Measurements from ENCODE around the gene ANKRD10. TPM values are rescaled to one million over a fixed set of nuclear protein-coding genes. Genes with fewer than 3 reads are reported as not detected.

The ANKRD10 gene
- total RNA-seq, 2 experiments from 2014 or later: 101 to 111 TPM

DNA sequence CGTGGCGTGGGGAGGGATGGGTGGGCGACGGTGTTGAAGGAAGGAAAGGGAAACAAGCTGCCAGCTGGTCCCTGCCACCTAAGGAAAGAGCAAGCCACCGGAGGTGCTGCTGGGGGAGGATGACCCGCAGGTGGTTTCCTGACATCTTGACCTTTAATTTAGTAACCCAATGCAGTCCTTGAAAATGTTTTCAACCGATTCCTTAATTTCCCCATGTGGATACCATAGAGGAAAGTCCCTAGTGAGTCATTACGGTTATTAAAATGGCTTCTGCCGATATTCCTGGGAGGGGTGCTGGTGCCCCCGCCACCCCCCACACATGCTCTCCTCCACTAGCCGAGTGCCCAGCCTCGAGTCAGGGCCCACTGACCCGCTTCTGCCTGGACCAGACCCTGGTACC is 6.3 kb upstream of the ANKRD10 start:
- Mint-ChIP-seq H3K27ac (no peak overlapping the region), H3K4me1 (peaks cover 18% of the 10 kb centered on the region), H3K27me3 (peaks cover 19% of the 10 kb centered on the region), H3K36me3 (ENCODE audit: low read depth) (peaks cover 6% of the 10 kb centered on the region), H3K9me3 (no peaks in the 10 kb centered on the region), H3K4me3 (no peak overlapping the region)
- POLR2A ChIA-PET: no interaction called here
- CTCF ChIA-PET: no interaction called here
- no peak for DNase-seq

- ChIA-PET POLR2A (no interaction called here), CTCF (interaction anchor here (0.5 kb wide), 1 partner anchor 361 kb away, joined by 3 read pairs; no protein-coding TSS in a partner anchor)
- Mint-ChIP-seq H3K9me3 (no peaks in the 10 kb centered on the region), H3K4me1 (peaks cover 23% of the 10 kb centered on the region), H3K4me3 (no peak overlapping the region), H3K27me3 (peaks cover 19% of the 10 kb centered on the region), H3K27ac (no peak overlapping the region), H3K36me3 (ENCODE audit: low read depth) (peaks cover 6% of the 10 kb centered on the region)
- no peak for DNase-seq
Measured at GRCh38 chr13:110920038-110920437, 5.2 kb upstream of the ANKRD10 start.

GRCh38 chr13:110916301-110917142 is 1.7 kb upstream of the ANKRD10 start:
- ChIA-PET CTCF (no interaction called here), POLR2A (no interaction called here)
- Mint-ChIP-seq H3K36me3 (ENCODE audit: low read depth) (peaks cover 6% of the 10 kb centered on the region), H3K4me1 (peaks cover 41% of the 10 kb centered on the region), H3K4me3 (peak overlapping the region; percentile 88), H3K27ac (no peak overlapping the region), H3K27me3 (peaks cover 2% of the 10 kb centered on the region), H3K9me3 (no peaks in the 10 kb centered on the region)
- DNase-seq: no peak

- Mint-ChIP-seq H3K36me3 (ENCODE audit: low read depth) (peaks cover 6% of the 10 kb centered on the region), H3K4me3 (peak overlapping the region; percentile 88)
- CTCF ChIA-PET: interaction anchor here (0.6 to 1.6 kb wide), 21 partner anchors 8 to 340 kb away, joined by 3 to 13 read pairs (median 3); no protein-coding TSS in a partner anchor
Measured at GRCh38 chr13:110915874-110916206, 971 bp upstream of the ANKRD10 start.

GRCh38 chr13:110914331-110915056 is 375 bp downstream of the ANKRD10 start:
- H3K36me3 Mint-ChIP-seq (ENCODE audit: low read depth): peaks cover 15% of the 10 kb centered on the region
- H3K9me3 Mint-ChIP-seq: no peaks in the 10 kb centered on the region
- peak overlapping the region; percentile 88 for H3K4me3 Mint-ChIP-seq
- ChIA-PET POLR2A (interaction anchor here (0.6 to 1.6 kb wide), 5 partner anchors 10 to 1045 kb away, joined by 3 to 4 read pairs (median 3); no protein-coding TSS in a partner anchor), CTCF (interaction anchor here (0.6 to 1.6 kb wide), 16 partner anchors 9 to 378 kb away, joined by 3 to 13 read pairs (median 4); no protein-coding TSS in a partner anchor)
- H3K4me1 Mint-ChIP-seq: peaks cover 52% of the 10 kb centered on the region
- peak overlapping the region; percentile 96 for H3K27ac Mint-ChIP-seq
- DNase-seq: peak; percentile 71
- no peaks in the 10 kb centered on the region for H3K27me3 Mint-ChIP-seq

More at GRCh38 chr13:110915874-110916206, 971 bp upstream of the ANKRD10 start:
- Mint-ChIP-seq H3K27ac (peak overlapping the region; percentile 95), H3K27me3 (no peaks in the 10 kb centered on the region), H3K9me3 (no peaks in the 10 kb centered on the region), H3K4me1 (peaks cover 40% of the 10 kb centered on the region)
- no peak for DNase-seq
- POLR2A ChIA-PET: no interaction called here

DNA sequence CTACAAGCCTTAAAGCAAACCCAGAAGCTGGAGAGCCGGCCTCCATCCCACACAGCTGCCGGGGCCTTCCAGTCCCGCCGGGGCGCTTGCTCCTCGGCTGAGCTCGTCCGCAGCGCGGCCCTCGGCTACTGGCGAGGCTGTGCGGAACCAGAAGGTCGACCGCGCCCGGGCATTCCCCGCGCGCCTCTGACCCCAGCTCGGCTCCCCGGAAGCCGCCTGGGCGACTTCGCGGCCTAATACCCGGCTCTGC is 863 bp downstream of the ANKRD10 start:
- peak overlapping the region; percentile 88 for H3K4me3 Mint-ChIP-seq
- no peaks in the 10 kb centered on the region for H3K9me3 Mint-ChIP-seq
- H3K4me1 Mint-ChIP-seq: peaks cover 56% of the 10 kb centered on the region
- ChIA-PET CTCF (interaction anchor here (1.1 to 1.3 kb wide), 2 partner anchors 9 to 31 kb away, joined by 3 to 6 read pairs; no protein-coding TSS in a partner anchor), POLR2A (interaction anchor here (0.7 to 1.6 kb wide), 2 partner anchors 9 to 273 kb away, joined by 3 to 4 read pairs; no protein-coding TSS in a partner anchor)
- H3K27ac Mint-ChIP-seq: peak overlapping the region; percentile 92
- H3K27me3 Mint-ChIP-seq: no peaks in the 10 kb centered on the region
- no peak for DNase-seq
- H3K36me3 Mint-ChIP-seq (ENCODE audit: low read depth): peaks cover 20% of the 10 kb centered on the region

DNA sequence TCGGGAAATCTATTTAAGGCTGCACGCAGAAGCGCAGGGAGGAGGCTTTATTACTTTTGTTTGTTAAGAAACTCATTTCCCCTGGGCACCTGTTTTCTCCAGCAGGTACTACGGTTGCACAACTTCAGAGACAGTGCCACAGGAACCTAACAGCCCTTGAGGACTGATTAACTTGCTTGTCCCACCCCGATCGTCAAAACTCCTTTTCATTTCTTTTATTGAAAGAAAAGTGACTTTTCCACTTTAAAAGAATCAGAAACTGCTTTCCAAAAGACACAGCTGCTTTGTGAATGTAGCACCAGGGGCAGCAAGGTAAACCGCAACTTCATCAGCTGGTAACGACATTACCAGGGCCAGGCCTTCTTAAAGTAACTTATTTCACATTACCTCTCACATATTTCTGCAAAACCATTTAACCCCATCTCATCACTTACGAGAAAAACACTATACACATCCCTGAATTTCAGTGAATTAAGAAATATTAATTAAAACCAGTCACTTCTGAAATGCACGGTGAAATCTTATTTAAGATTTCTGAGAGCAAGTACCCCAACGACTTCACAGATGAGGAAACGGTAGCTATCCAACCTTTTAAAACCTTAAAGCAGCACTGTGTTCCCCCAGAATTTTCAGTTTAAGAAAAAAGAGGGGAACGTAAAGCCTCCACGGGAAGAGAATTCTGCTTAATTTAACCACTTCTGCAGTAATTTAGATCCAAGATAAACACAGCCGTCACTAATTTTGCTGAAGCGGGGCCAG is 1.4 kb downstream of the ANKRD10 start:
- Mint-ChIP-seq H3K27ac (peak overlapping the region; percentile 92), H3K36me3 (ENCODE audit: low read depth) (peaks cover 25% of the 10 kb centered on the region), H3K4me1 (peaks cover 61% of the 10 kb centered on the region), H3K27me3 (no peaks in the 10 kb centered on the region), H3K9me3 (no peaks in the 10 kb centered on the region), H3K4me3 (peak overlapping the region; percentile 88)
- DNase-seq: peak; percentile 43
- ChIA-PET CTCF (interaction anchor here (1.1 to 1.3 kb wide), 2 partner anchors 9 to 31 kb away, joined by 3 to 6 read pairs; no protein-coding TSS in a partner anchor), POLR2A (interaction anchor here (0.6 to 1.6 kb wide), 3 partner anchors 9 to 274 kb away, joined by 3 to 4 read pairs (median 4); no protein-coding TSS in a partner anchor)

DNA sequence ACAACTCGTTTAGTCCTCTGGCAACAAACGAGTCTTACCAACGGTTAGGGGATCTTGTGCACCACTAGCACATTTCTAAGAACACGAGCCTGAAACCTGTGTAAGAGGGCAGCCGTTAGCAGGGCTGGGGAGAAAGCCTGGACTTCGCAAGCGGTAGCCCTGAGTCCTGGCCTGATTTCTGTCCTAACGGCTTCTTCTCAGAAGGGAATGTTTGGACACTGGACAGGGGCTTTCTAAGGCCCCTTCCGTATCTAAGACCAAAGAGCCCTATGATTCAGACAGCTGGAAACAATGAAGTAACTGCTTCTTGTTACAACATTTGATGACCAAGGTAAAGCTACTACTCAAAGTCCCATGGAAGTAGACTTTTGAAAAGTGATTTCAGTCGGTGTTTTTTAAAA is 2.2 kb downstream of the ANKRD10 start:
- peaks cover 61% of the 10 kb centered on the region for H3K4me1 Mint-ChIP-seq
- POLR2A ChIA-PET: interaction anchor here (0.6 kb wide), 1 partner anchor 200 kb away, joined by 4 read pairs; no protein-coding TSS in a partner anchor
- H3K36me3 Mint-ChIP-seq (ENCODE audit: low read depth): peaks cover 24% of the 10 kb centered on the region

DNA sequence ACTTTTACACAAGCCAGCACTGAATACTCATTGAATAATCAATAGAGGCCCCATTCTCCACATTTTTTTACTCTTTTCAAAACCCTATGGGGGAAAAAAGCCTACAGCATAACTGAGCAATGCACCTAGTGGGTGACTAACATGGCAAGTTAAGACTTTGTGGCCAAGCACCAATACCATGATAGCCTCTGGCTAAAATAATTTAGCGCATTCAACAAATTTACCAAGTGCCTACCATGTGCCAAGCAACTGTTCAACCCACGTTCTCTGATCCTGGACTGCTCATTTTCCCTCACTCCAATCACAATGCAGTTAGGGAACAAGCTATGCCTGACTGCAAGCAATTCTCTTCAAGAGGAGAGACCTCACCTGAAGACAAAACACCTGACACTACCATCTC is 3.0 kb downstream of the ANKRD10 start:
- POLR2A ChIA-PET: no interaction called here
- H3K27me3 Mint-ChIP-seq: no peaks in the 10 kb centered on the region
- peaks cover 64% of the 10 kb centered on the region for H3K4me1 Mint-ChIP-seq
- DNase-seq: no peak
- no peaks in the 10 kb centered on the region for H3K9me3 Mint-ChIP-seq
- peaks cover 28% of the 10 kb centered on the region for H3K36me3 Mint-ChIP-seq (ENCODE audit: low read depth)
- H3K4me3 Mint-ChIP-seq: peak overlapping the region; percentile 88
- CTCF ChIA-PET: interaction anchor here (1.3 kb wide), 1 partner anchor 100 kb away, joined by 4 read pairs; no protein-coding TSS in a partner anchor
- H3K27ac Mint-ChIP-seq: peak overlapping the region; percentile 47

More for the DNA sequence above, 2.2 kb downstream of the ANKRD10 start:
- H3K27me3 Mint-ChIP-seq: no peaks in the 10 kb centered on the region
- H3K4me3 Mint-ChIP-seq: peak overlapping the region; percentile 88
- no peak for DNase-seq
- CTCF ChIA-PET: interaction anchor here (1.3 kb wide), 2 partner anchors 32 to 99 kb away, joined by 3 to 4 read pairs; no protein-coding TSS in a partner anchor
- no peaks in the 10 kb centered on the region for H3K9me3 Mint-ChIP-seq
- peak overlapping the region; percentile 92 for H3K27ac Mint-ChIP-seq

- ChIA-PET CTCF (interaction anchor here (0.7 kb wide), 1 partner anchor 23 kb away, joined by 3 read pairs; no protein-coding TSS in a partner anchor), POLR2A (no interaction called here)
- no peak overlapping the region for H3K4me3 Mint-ChIP-seq
- H3K4me1 Mint-ChIP-seq: peaks cover 66% of the 10 kb centered on the region
- no peak overlapping the region for H3K27ac Mint-ChIP-seq
- H3K9me3 Mint-ChIP-seq: no peaks in the 10 kb centered on the region
- DNase-seq: no peak
- H3K36me3 Mint-ChIP-seq (ENCODE audit: low read depth): peaks cover 43% of the 10 kb centered on the region
- no peaks in the 10 kb centered on the region for H3K27me3 Mint-ChIP-seq
Measured at GRCh38 chr13:110910013-110910890, 4.6 kb downstream of the ANKRD10 start.

DNA sequence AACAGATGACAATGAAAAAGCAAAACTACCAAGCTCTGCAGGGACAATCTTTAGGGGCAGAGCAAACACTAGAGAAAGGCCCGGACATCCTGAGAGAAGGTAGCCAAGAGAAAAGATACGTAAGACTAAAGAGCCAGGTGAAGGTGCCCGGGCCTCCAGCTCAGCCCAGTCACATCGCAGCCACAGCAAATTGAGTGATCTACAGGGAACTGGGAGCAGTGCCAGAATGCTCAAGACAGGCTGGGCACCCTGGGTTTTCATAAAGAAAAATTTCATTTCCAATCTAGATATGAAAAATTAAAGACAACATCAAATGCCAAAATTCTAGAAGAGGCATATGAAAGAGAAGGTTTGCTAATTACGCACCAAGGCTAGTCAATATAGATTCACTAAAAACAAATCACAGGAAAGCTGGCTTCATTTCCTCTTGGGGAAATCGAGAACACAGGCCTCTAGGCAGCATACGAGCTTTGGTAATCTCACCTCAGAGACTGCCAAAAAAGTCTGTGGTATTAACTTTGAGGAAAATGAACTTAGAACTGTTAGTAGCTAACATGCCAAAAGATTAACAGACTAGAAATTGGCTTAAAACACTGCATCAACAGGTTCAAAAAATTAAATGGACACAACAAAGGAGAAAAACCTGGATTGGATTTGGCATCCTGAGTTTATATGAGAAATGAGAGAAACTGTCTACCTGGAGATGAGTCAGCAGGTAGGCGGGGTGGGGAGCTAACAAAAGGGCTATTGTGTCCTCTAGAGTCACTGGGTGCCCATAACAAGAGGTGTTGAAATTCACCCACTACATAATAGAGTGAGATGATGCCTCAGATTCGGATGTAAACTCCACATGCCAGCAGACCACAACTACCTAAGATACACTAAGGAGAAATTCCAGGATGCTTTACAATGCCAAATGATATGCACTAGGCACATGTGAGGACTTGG is 6.6 kb downstream of the ANKRD10 start:
- Mint-ChIP-seq H3K36me3 (ENCODE audit: low read depth) (peaks cover 52% of the 10 kb centered on the region), H3K27ac (no peak overlapping the region), H3K27me3 (no peaks in the 10 kb centered on the region), H3K4me1 (peaks cover 62% of the 10 kb centered on the region), H3K4me3 (no peak overlapping the region), H3K9me3 (no peaks in the 10 kb centered on the region)
- ChIA-PET POLR2A (no interaction called here), CTCF (interaction anchor here (1.3 kb wide), 1 partner anchor 7 kb away, joined by 3 read pairs; no protein-coding TSS in a partner anchor)
- DNase-seq: no peak

Measured in activated CD4-positive, alpha-beta T cell treated with anti-CD3 and anti-CD28 coated beads, Interleukin-2, amount 10 ng/mL, durations not matched to agents 7 days and 5 days (primary cell).